Glomerular endothelial cell (primary cell): ENCODE data around the gene NFS1. TPM values are rescaled to one million over a fixed set of nuclear protein-coding genes. Genes with fewer than 3 reads are reported as not detected.

ENCODE experiments used
- total RNA-seq: library from RNA; depleted of rRNA; stranded (reverse); fragments of >200 nt; gene quantifications from 2 replicates; pipeline ENCODE4 v1.2.3, GENCODE V29; 2015

The NFS1 gene
- total RNA-seq, 1 donor from 2014 or later, result 28.3 TPM

Other genes starting within 250 kb of the NFS1 start
- gene CEP250, start 243.8 kb downstream of the NFS1 start, total RNA-seq, result 31.6 and 32.0 TPM in 2 replicates
- gene C20orf173, start 169.7 kb downstream of the NFS1 start, total RNA-seq, result not detected in 2 replicates
- 170 and 258 TPM in 2 replicates for gene ERGIC3, start 157.3 kb downstream of the NFS1 start, total RNA-seq
- 5.7 and 9.4 TPM in 2 replicates for gene SPAG4, start 83.5 kb downstream of the NFS1 start, total RNA-seq
- 93.1 and 149 TPM in 2 replicates for gene CPNE1, start 34.5 kb downstream of the NFS1 start, total RNA-seq
- 33.0 and 47.3 TPM in 2 replicates for gene RBM12, start 34.5 kb downstream of the NFS1 start, total RNA-seq
- gene ROMO1, start 53 bp upstream of the NFS1 start, total RNA-seq, result 333 and 513 TPM in 2 replicates
- gene RBM39, start 42.9 kb upstream of the NFS1 start, total RNA-seq, result 134 and 187 TPM in 2 replicates
- 46.6 and 47.0 TPM in 2 replicates for gene PHF20, start 72.7 kb upstream of the NFS1 start, total RNA-seq